C4-2B (cell line): ENCODE results near the gene MIPOL1.

Experiments used
- CTCF ChIP-seq: fragments of 450-650 bp; conservative IDR thresholded peaks from 2 replicates; pipeline ENCODE4 v1.5.1; 2017; ENCODE audit warnings: mild to moderate bottlenecking
- ZFX ChIP-seq: fragments of 450-650 bp; IDR thresholded peaks from 2 replicates; pipeline ENCODE4 v1.6.1; 2017

GRCh38 chr14:37466623-37467088, 268.9 kb downstream of the MIPOL1 start:
- TF ChIP-seq CTCF (no peak), ZFX (no peak)
